Stimulated activated CD4-positive, alpha-beta T cell treated with anti-CD3 and anti-CD28 coated beads, Interleukin-1b, Interleukin-23, amount 100 ng/mL, for 4 hours (primary cell): ENCODE data around the gene CLIP3.

Experiments
- DNase-seq, 2 donors: peaks; one replicate each; pipeline ENCODE4 v3.0.0-alpha.2; 2020; ENCODE audit warnings: low read depth in 2 of 2

The CLIP3 gene

GRCh38 chr19:36009633-36010379 is 22.9 kb downstream of the CLIP3 start:
- no peak for DNase-seq

GRCh38 chr19:36009220-36009619 is 23.5 kb downstream of the CLIP3 start:
- peak in 1 of 2 donors; percentile 53 for DNase-seq

GRCh38 chr19:36008336-36008978 is 24.2 kb downstream of the CLIP3 start, which contains the start of gene SYNE4:
Gene SYNE4, minus strand, starts transcription at chr19:36008813. Its CDS starts 132 bp downstream, at chr19:36008681.
- DNase-seq, result no peak

GRCh38 chr19:36006955-36007354 is 25.7 kb downstream of the CLIP3 start:
- DNase-seq, result no peak

- DNase-seq, result no peak
These were observed 29.4 kb downstream of the CLIP3 start for GRCh38 chr19:36003284-36003683.

GRCh38 chr19:36001605-36002004 is 31.1 kb downstream of the CLIP3 start:
- no peak for DNase-seq

- no peak for DNase-seq
These were observed 35.9 kb downstream of the CLIP3 start for GRCh38 chr19:35996777-35997176.

- DNase-seq, result peak; percentile 85 to 89
These were observed 37.4 kb downstream of the CLIP3 start, which contains the start of gene SDHAF1 for GRCh38 chr19:35995048-35995993. Gene SDHAF1, plus strand, starts transcription at chr19:35995188. Its CDS starts 87 bp downstream, at chr19:35995275.

GRCh38 chr19:35993923-35994598 is 38.6 kb downstream of the CLIP3 start:
- no peak for DNase-seq

- no peak for DNase-seq
These were observed 39.5 kb downstream of the CLIP3 start for GRCh38 chr19:35992907-35993765.

- DNase-seq, result no peak
These were observed 40.8 kb downstream of the CLIP3 start for GRCh38 chr19:35991731-35992450.

- DNase-seq, result no peak
These were observed 41.6 kb downstream of the CLIP3 start for GRCh38 chr19:35990771-35991730.

GRCh38 chr19:35990156-35990555 is 42.5 kb downstream of the CLIP3 start:
- DNase-seq, result no peak

- no peak for DNase-seq
These were observed 43.8 kb downstream of the CLIP3 start for GRCh38 chr19:35988824-35989223.

- no peak for DNase-seq
These were observed 45.1 kb downstream of the CLIP3 start for GRCh38 chr19:35987571-35987896.

GRCh38 chr19:35986664-35987570 is 45.8 kb downstream of the CLIP3 start:
- no peak for DNase-seq

- DNase-seq, result no peak
These were observed 46.6 kb downstream of the CLIP3 start for GRCh38 chr19:35986111-35986510.

GRCh38 chr19:35983177-35983576 is 49.5 kb downstream of the CLIP3 start:
- DNase-seq, result no peak
